Right cardiac atrium (tissue), 5 donors: ENCODE data around the gene HSD17B8. TPM values are rescaled to one million over a fixed set of nuclear protein-coding genes. Genes with fewer than 3 reads are reported as not detected.

Source experiments
- ATAC-seq, 2 donors: fragments of 200-7000 bp; cut with Tn5 transposase; one replicate each; pipeline versions ENCODE4 v1.8.0 to v1.9.1; 2020; ENCODE audit warnings: moderate library complexity in 2 of 2, mild to moderate bottlenecking in 1 of 2
- DNase-seq, 3 donors: peaks; one replicate each; pipeline ENCODE4 v3.0.0-alpha.2; 2020
- H3K27ac ChIP-seq: one replicate; pipeline ENCODE4 v1.5.1; 2013; ENCODE audit warnings: mild to moderate bottlenecking, low read length, control low read depth, moderate library complexity
- H3K27me3 ChIP-seq: one replicate; pipeline ENCODE4 v1.6.1; 2013; ENCODE audit not compliant: control insufficient read depth, insufficient read depth
- H3K4me1 ChIP-seq: one replicate; pipeline ENCODE4 v1.6.1; 2013; ENCODE audit warnings: low read length; ENCODE audit not compliant: control insufficient read depth, insufficient read depth
- H3K4me3 ChIP-seq: one replicate; pipeline ENCODE4 v1.5.1; 2013; ENCODE audit warnings: low read length, control low read depth
- H3K9me3 ChIP-seq: one replicate; pipeline ENCODE4 v1.6.1; 2013; ENCODE audit warnings: low read length; ENCODE audit not compliant: control insufficient read depth
- WGBS: extraction: QIAGEN DNeasy Blood & Tissue Kit; methylation state at CpG from one replicate; pipeline ENCODE4 v1.1.7; 2013; 5-methylcytosine and 5-hydroxymethylcytosine counted together
- intact Hi-C, 4 donors: fragments of 100-400 bp; cut with DNase I; formaldehyde crosslinking; loops; one replicate each; pipeline versions ENCODE4 v1.11.0 to v1.14.0; 2022 to 2023
- polyA plus RNA-seq: library from polyadenylated mRNA; stranded (reverse); fragments of 200-250 nt; gene quantifications from one replicate; pipeline ENCODE4 v1.2.3, GENCODE V29; 2013
- total RNA-seq, 4 donors: library from RNA; stranded (reverse); fragmentation: NEBNext Ultra II Directional; extraction: Animal tissue kit (Norgen Biotek cat#: 25700); gene quantifications; one replicate each; pipeline ENCODE4 v1.2.1, GENCODE V29; 2021
- donor health status: healthy with polysubstance abuse.
- donor health status: DM: no; HTN: yes; CAD: no.
- donor health status: DM: no; HTN: no; CAD: no.
- donor health status: DM: no; HTN: yes; CAD: no; lungs with severe emphysema.
- donor health status: DM: yes; HTN: yes; CAD: no.

Gene HSD17B8
- total and polyA plus RNA-seq, 5 donors, result 16.9 to 20.2 (median 18.4) TPM

GRCh38 chr6:33183071-33183683 is 21.3 kb upstream of the HSD17B8 start:
- DNase-seq, result peak in 1 of 3 donors; percentile 6
- no peak overlapping the region for H3K4me3 ChIP-seq
- ATAC-seq, result no peak
- no peaks in the 10 kb centered on the region for H3K27me3 ChIP-seq
- H3K4me1 ChIP-seq, result no peaks in the 10 kb centered on the region
- H3K27ac ChIP-seq, result no peak overlapping the region
- intact Hi-C loops, result no loop called here
- WGBS, result 63% methylated on average over 5 of the region's 5 CpGs
- no peaks in the 10 kb centered on the region for H3K9me3 ChIP-seq

DNA sequence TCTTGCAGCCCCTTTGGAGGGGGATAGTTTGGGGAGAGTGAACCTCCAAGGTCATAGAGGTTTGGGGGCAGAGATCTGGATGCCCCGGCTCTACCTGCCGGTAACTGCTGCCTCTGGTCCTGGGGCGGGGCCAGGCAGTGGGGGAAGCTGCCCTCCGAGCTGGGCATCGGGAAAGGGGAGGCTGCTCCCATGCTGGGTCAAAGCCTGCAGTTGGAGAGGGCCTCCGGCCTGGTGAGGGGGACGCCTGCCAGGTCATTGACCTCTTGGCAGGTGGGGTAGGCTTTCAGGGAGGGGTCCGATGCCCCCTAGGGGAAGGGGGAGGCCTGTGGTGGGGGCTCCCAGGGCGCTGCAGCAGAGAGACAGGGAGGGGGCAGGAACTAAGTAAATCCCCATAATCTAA is 19.3 kb upstream of the HSD17B8 start:
- ATAC-seq (no peak), DNase-seq (peak; percentile 9 to 36 (median 16))
- intact Hi-C loops, result no loop called here
- H3K27ac ChIP-seq, result no peak overlapping the region
- H3K27me3 ChIP-seq, result no peaks in the 10 kb centered on the region
- 79% methylated on average over 9 of the region's 9 CpGs for WGBS
- H3K4me3 ChIP-seq, result no peak overlapping the region
- no peaks in the 10 kb centered on the region for H3K9me3 ChIP-seq
- no peaks in the 10 kb centered on the region for H3K4me1 ChIP-seq

DNA sequence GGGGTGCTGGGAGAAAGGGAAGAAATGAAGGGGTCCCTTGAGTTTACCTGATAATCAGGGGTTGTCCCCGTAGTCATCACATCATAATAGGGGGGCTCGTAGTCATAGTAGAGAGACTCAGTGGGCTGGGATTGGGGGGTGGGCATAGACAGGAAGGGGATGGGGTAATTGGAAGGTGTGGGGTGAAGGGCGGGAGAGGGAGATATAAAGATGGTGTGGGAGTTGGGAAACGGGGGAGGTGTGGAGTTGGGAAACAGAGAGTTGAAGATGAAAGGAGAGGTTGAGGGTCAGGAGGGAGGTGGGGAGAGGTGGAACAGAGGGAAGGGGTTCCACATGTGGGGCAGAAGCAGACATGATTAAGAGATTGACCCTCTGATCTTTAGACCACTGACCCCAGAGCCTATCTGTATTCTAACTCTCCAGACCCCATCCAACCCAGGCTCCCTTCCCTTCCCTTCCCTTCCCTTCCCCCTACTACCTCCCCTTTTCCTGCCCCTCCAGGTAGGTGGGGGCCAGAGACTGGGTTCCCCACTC is 18.7 kb upstream of the HSD17B8 start:
- 90% methylated on average over 4 of the region's 4 CpGs for WGBS
- DNase-seq, result no peak
- intact Hi-C loops, result no loop called here
- H3K27me3 ChIP-seq, result no peaks in the 10 kb centered on the region
- no peak overlapping the region for H3K4me3 ChIP-seq
- no peak for ATAC-seq
- H3K27ac ChIP-seq, result no peak overlapping the region
- no peaks in the 10 kb centered on the region for H3K9me3 ChIP-seq
- no peaks in the 10 kb centered on the region for H3K4me1 ChIP-seq

- Histone ChIP-seq H3K27me3 (no peaks in the 10 kb centered on the region), H3K27ac (no peak overlapping the region)
Observed at GRCh38 chr6:33187809-33188208, 16.6 kb upstream of the HSD17B8 start.

DNA sequence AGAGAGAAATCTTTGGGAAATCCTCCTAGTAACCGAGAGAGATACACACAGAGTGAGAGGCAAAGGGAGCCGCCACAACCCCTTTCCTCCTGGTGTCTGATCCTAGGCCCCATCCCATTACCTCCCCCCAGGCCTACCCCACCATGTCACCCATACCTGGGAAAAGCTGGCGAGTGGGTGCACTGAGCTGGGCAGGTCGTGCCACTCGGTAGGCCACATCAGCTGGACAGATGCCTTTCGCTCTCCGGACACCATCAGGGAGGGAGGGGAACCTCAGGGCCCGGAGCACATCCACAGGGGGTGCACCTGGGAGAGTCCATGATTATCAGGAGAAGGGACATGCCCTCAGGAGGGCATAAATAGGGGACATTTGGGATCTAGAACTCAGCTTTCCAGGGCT is 15.3 kb upstream of the HSD17B8 start:
- 88% methylated on average over 8 of the region's 8 CpGs for WGBS
- peak in 2 of 3 donors; percentile 33 to 45 for DNase-seq

More at GRCh38 chr6:33187809-33188208, 16.6 kb upstream of the HSD17B8 start:
- Histone ChIP-seq H3K4me1 (peaks cover 3% of the 10 kb centered on the region), H3K9me3 (no peaks in the 10 kb centered on the region), H3K4me3 (no peak overlapping the region)
- ATAC-seq (no peak), DNase-seq (no peak)
- intact Hi-C loops, result no loop called here
- 90% methylated on average over 1 of the region's 1 CpG for WGBS

GRCh38 chr6:33189625-33190448 is 14.6 kb upstream of the HSD17B8 start:
- DNase-seq, result peak; percentile 2 to 17 (median 13)
- no peak for ATAC-seq
- no peak overlapping the region for H3K27ac ChIP-seq
- intact Hi-C loops, result no loop called here
- H3K4me3 ChIP-seq, result no peak overlapping the region
- WGBS, result 44% methylated on average over 7 of the region's 7 CpGs
- no peaks in the 10 kb centered on the region for H3K9me3 ChIP-seq
- no peaks in the 10 kb centered on the region for H3K27me3 ChIP-seq
- peaks cover 3% of the 10 kb centered on the region for H3K4me1 ChIP-seq

More for the DNA sequence above, 15.3 kb upstream of the HSD17B8 start:
- peaks cover 3% of the 10 kb centered on the region for H3K4me1 ChIP-seq
- no peaks in the 10 kb centered on the region for H3K9me3 ChIP-seq
- H3K27ac ChIP-seq, result no peak overlapping the region
- no peaks in the 10 kb centered on the region for H3K27me3 ChIP-seq
- intact Hi-C loops, result no loop called here
- no peak for ATAC-seq
- H3K4me3 ChIP-seq, result no peak overlapping the region

DNA sequence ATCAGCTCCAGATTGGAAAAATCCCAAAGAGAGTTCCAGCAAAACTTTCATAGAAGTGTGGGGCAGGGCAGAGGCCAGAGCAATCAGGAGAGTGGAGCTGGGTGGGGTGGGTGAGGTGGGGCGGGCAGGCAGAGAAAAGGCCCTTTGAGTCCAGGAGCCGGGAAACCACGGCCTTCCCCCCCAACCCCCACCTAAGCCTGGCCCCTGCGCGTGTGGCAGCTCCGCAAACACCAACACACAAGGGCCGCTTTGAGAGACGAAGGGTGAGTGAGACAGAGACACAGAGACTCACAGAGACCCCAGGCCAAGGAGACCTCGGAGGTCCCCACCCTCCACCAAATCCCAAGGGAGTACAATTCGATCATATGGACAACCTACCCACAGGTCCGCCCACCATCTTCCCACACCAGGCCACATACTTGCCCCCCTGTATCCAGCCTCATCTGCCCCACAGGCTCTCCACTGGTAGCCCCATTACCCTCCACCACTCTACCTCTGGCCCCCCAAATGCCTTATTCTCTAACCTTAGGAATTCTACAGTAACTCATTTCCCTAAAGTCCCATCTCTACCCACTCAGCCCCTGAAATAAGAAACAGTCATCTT is 13.8 kb upstream of the HSD17B8 start:
- no peaks in the 10 kb centered on the region for H3K27me3 ChIP-seq
- H3K9me3 ChIP-seq, result no peaks in the 10 kb centered on the region
- DNase-seq (peak in 2 of 3 donors; percentile 20 to 35), ATAC-seq (no peak)
- no peak overlapping the region for H3K4me3 ChIP-seq
- 82% methylated on average over 11 of the region's 11 CpGs for WGBS
- H3K27ac ChIP-seq, result no peak overlapping the region
- intact Hi-C loops, result no loop called here
- peaks cover 3% of the 10 kb centered on the region for H3K4me1 ChIP-seq

GRCh38 chr6:33191383-33192104 is 12.9 kb upstream of the HSD17B8 start:
- Histone ChIP-seq H3K9me3 (no peaks in the 10 kb centered on the region), H3K4me3 (no peak overlapping the region), H3K27me3 (no peaks in the 10 kb centered on the region), H3K27ac (no peak overlapping the region), H3K4me1 (peaks cover 3% of the 10 kb centered on the region)
- peak in 2 of 3 donors; percentile 64 to 74 for DNase-seq
- intact Hi-C loops, result no loop called here
- ATAC-seq, result no peak
- 43% methylated on average over 8 of the region's 8 CpGs for WGBS

DNA sequence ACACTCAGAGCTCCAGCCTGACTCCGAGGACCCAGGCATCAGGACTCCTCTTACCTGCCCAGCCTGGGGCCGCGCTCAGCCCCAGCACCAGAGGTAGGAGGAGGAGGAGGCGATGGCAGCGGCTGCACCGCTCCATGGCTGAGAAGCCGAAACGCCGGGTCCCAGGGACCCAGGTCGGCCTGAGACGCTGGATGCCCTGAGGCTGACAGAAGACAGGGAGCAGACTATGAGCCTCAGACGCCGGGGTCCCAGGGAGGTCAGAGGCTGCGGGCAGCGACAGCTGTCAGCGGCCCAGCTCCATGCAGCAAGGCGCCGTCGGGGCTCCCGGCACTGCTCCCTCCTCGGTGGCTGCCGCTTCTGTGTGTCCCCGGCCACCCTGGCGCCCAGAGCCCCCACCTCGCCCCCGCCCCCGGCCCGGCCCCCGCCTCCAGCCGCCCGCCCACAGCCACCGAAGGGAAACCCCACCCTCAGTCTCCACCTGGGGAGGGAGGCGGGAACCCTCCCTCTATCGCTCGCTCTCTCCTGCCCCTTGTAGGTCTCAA is 12.3 kb upstream of the HSD17B8 start, which contains the start of gene COL11A2:
COL11A2 (minus strand) TSS at position 363 of the 542 bp plus-strand sequence; CDS start at position 136, 227 bp downstream.
- intact Hi-C loops, result no loop called here
- peak; percentile 13 for ATAC-seq
- peak within 1 kb of the TSS; percentile 61 for H3K4me3 ChIP-seq
- WGBS, result 15% methylated on average over 33 of the region's 35 CpGs
- peak within 1 kb of the TSS; percentile 56 for H3K27ac ChIP-seq
- H3K9me3 ChIP-seq, result no peaks in the 10 kb centered on the region
- H3K4me1 ChIP-seq, result peaks cover 3% of the 10 kb centered on the region
- DNase-seq, result peak in 2 of 3 donors; percentile 64 to 70
- no peaks in the 10 kb centered on the region for H3K27me3 ChIP-seq
